HG03342 (cell line): Measurements from ENCODE around the gene NCK2.
A peak's percentile ranks its signal among the peaks of the same experiment; 100 is the strongest.

Experiments
- ATAC-seq: cut with Tn5 transposase; IDR thresholded peaks from one replicate; pipeline ENCODE4 v1.9.1; 2021; ENCODE audit warnings: mild to moderate bottlenecking, moderate library complexity; ENCODE audit not compliant: unreplicated experiment

Gene NCK2

GRCh38 chr2:105866216-105867185 lies 121.8 kb downstream of the NCK2 start:
- no peak for ATAC-seq

- ATAC-seq: no peak
Observed at GRCh38 chr2:105867587-105867986, 122.9 kb downstream of the NCK2 start.

- ATAC-seq: no peak
Observed at GRCh38 chr2:105868060-105868459, 123.3 kb downstream of the NCK2 start.

DNA sequence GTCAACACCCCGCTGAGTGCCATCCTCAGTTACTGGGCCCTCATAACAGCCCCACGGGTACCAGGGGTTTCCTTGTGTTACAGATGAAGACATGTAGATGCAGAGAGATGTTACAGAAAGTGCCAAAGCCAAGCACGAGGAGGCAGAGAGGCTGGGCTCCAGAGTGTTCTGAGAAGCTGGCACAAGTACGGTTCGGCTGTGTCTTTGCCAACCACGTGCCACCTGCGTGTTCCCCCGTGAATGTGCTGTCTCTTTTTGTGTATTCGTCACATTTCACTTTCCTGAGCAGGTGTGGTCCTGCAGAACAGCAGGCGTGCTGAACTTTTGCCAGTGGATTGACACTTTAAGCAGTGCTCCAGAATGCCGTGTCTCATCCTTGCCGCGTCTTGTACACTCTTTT lies 124.6 kb downstream of the NCK2 start:
- no peak for ATAC-seq

DNA sequence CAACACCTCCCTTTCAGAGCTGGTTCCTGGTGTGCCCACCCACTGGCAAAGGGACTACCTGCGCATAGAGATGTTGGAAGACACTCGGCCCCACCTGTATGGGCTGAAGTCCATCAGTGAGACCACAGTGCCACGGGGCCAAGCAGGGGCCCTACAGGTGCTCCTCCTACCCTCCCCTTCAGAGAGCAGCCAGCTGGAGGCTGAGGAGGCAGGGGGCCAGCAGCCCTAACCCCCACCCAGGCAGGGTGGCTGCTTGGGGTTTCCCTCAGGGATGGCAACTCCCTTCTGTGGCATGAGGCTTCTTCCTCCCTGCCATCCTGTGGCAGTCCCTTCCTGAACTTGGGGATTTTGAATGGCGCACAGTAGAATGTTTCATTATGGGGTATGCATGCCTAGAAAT lies 125.3 kb downstream of the NCK2 start:
- ATAC-seq: no peak

- ATAC-seq: no peak
Observed at GRCh38 chr2:105870858-105871257, 126.1 kb downstream of the NCK2 start.

DNA sequence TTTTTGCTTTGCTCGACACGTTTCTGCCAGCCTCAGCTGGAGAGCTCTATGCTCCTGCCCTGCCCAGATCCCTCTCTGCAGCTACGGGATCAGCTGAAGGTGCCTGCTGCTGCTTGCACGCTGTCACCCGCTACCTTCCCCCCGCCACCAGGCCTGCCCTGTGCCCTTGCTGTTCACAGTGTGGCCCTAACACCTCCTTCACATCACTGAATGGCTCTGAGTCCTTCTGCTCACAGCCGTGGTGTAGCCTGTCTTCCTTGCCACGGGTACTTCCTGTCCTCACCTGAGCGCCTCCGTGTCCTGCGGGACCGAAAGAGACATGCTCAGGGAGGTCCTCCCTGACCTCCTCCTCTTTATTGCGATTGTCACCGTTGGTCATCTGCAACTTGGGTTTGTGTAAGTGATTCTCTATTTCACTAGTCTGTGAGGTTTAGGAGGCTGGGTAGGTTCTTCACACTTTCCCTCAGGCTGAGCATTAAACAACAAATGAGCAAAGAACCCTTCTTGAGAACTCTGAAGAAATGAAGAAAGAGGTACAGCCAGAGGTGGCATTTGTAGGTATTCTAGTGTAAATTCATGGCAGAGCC lies 127.5 kb downstream of the NCK2 start:
- ATAC-seq: no peak

DNA sequence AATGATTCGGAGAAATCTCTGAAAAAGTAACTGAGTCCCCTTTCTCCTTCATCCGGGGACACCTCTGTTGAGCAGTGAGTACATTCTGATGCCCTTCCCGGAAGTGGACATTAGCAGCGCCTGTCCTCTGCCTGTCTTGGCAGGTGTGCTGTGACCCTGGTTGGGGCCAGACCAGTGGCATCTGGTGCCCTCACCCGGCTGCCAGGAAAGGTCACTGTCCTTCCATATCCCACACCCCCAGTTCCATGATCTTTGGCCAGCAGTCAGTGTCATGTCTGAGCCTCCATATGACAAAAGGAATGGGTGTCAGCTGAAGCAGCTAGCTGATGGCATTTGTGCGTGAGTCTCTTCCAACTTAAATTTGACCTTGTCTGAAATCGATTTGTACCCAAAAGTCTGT lies 128.1 kb downstream of the NCK2 start:
- no peak for ATAC-seq

GRCh38 chr2:105873281-105873680 lies 128.6 kb downstream of the NCK2 start:
- no peak for ATAC-seq

- ATAC-seq: peak; percentile 85
Observed at GRCh38 chr2:105873721-105874120, 129.0 kb downstream of the NCK2 start.

GRCh38 chr2:105874466-105874865 lies 129.8 kb downstream of the NCK2 start:
- no peak for ATAC-seq

- no peak for ATAC-seq
Observed at GRCh38 chr2:105875241-105875640, 130.5 kb downstream of the NCK2 start.

- no peak for ATAC-seq
Observed at GRCh38 chr2:105876191-105876590, 131.5 kb downstream of the NCK2 start.

DNA sequence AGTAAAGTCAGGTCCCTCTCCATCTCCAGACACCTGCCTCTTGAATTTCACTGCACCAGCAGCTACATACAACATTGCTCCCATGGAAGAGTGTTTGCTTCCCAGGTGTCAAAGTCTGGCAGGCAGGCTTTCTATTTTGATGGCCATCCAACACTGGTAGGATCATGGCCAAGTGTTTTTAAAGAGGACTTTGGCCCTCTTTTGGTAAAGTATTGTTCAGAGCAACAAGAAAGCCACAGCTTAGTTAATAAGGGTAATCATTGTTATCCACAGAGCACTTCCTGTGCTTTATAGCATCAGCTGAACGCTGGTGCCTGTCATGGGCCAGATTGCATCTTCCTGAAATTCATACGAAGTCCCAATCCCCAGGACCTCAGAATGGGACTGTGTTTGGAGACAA lies 133.2 kb downstream of the NCK2 start:
- no peak for ATAC-seq

GRCh38 chr2:105879106-105879802 lies 134.5 kb downstream of the NCK2 start:
- ATAC-seq: no peak

GRCh38 chr2:105879803-105880300 lies 135.1 kb downstream of the NCK2 start:
- no peak for ATAC-seq

DNA sequence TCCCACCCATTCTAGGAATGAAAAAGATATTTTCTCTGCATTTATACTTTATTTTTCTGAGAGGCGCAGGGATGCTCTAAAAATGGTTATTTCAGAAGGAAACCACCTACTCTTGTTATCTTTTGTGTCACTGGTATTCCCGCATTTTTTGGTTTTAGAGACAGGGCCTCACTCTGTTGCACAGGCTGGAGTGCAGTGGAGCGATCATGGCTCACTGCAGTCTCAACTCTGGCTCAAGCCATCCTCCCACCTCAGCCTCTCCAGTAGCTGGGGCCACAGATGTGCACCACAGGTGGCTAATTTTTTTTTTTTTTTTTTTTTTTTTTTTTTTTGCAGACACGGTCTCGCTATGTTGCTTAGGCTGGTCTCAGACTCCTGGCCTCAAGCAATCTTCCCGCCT lies 135.9 kb downstream of the NCK2 start:
- no peak for ATAC-seq

DNA sequence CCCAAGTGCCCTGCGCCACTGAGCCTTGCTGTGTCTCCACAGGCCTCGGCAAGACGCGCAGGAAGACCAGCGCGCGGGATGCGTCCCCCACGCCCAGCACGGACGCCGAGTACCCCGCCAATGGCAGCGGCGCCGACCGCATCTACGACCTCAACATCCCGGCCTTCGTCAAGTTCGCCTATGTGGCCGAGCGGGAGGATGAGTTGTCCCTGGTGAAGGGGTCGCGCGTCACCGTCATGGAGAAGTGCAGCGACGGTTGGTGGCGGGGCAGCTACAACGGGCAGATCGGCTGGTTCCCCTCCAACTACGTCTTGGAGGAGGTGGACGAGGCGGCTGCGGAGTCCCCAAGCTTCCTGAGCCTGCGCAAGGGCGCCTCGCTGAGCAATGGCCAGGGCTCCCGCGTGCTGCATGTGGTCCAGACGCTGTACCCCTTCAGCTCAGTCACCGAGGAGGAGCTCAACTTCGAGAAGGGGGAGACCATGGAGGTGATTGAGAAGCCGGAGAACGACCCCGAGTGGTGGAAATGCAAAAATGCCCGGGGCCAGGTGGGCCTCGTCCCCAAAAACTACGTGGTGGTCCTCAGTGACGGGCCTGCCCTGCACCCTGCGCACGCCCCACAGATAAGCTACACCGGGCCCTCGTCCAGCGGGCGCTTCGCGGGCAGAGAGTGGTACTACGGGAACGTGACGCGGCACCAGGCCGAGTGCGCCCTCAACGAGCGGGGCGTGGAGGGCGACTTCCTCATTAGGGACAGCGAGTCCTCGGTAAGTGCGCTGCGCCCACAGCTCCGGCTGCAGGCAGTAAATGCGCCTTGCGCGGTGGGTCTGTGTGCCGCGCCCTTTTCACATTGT lies 136.8 kb downstream of the NCK2 start:
- ATAC-seq: no peak

DNA sequence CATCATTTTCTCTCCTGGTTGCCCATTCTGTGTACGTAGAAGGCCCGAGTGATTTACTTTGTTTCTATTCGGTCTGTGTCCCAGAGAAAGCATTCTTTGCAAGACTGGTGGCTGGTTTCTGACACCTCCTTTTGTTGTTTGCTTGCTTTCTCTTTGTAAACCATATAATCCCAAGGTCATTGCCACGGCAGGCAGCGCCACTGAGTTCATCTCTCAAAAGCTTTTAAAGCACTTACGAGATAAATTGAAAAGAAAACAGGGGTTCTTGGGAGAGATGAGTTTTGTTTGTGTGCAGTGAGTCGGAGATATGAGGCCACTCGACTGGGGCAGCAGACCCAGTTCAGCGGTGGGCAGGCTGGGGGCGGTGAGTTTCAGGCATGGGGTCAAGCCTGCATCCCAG lies 137.6 kb downstream of the NCK2 start:
- no peak for ATAC-seq

- no peak for ATAC-seq
Observed at GRCh38 chr2:105882920-105883435, 138.3 kb downstream of the NCK2 start.
